ENCODE data around the gene RASA3. TPM values are rescaled to one million over a fixed set of nuclear protein-coding genes. Genes with fewer than 3 reads are reported as not detected.
"Not testable (repeated sequence)": the region's sequence is repeated elsewhere in the genome, so short reads cannot be mapped to it uniquely, and the experiment has no call there.

Gene RASA3
- total RNA-seq, 2 donors from 2014 or later, result 8.6 to 12.5 TPM

DNA sequence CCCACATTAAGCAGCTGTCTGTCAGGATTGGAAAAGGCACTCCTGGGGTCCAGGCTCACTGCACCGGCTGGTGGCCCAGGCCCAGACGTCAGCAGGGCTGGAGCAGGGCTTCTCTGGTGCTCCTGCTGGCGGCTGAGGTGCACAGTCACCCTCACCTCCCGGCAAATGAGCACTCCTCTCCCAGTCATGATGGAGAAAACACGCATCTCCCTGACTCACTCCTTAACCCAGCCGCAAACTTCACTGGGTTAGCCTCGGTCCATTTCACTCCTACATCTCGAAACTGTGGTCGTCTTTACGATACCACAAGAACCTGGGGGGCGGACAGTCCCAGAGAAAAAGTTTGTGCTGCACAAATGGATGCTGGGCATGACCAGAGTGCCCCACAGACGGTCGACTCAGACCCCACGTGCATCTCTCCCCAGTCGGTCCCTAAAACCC, 3.3 kb upstream of the RASA3 start:
- no peaks in the 10 kb centered on the region for H3K36me3 ChIP-seq
- no peaks in the 10 kb centered on the region for H3K9me3 ChIP-seq
- no peak for TF ChIP-seq POLR2AphosphoS5 (IDR thresholded peaks at IDR 0.05)
- no peak for TF ChIP-seq POLR2A (IDR thresholded peaks at IDR 0.05)
- TF ChIP-seq, protein P1, sequence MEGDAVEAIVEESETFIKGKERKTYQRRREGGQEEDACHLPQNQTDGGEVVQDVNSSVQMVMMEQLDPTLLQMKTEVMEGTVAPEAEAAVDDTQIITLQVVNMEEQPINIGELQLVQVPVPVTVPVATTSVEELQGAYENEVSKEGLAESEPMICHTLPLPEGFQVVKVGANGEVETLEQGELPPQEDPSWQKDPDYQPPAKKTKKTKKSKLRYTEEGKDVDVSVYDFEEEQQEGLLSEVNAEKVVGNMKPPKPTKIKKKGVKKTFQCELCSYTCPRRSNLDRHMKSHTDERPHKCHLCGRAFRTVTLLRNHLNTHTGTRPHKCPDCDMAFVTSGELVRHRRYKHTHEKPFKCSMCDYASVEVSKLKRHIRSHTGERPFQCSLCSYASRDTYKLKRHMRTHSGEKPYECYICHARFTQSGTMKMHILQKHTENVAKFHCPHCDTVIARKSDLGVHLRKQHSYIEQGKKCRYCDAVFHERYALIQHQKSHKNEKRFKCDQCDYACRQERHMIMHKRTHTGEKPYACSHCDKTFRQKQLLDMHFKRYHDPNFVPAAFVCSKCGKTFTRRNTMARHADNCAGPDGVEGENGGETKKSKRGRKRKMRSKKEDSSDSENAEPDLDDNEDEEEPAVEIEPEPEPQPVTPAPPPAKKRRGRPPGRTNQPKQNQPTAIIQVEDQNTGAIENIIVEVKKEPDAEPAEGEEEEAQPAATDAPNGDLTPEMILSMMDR (IDR thresholded peaks at IDR 0.05), result no peak
- no peak overlapping the region for H3K27ac ChIP-seq
- DNase-seq (ENCODE audit: low spot score), result no peak
- no peak overlapping the region for H3K4me3 ChIP-seq
- intact Hi-C loops (cut with DNase I), result loop anchor here (2.0 to 10.0 kb wide), 2 partner anchors 69 to 161 kb away; partner anchors contain the start of gene C13orf46
- WGBS, result 85% methylated on average over 15 of the region's 15 CpGs
- H3K4me1 ChIP-seq (replicated peaks), result no peaks in the 10 kb centered on the region
- H3K27me3 ChIP-seq (replicated peaks; ENCODE audit: insufficient read depth), result no peaks in the 10 kb centered on the region

DNA sequence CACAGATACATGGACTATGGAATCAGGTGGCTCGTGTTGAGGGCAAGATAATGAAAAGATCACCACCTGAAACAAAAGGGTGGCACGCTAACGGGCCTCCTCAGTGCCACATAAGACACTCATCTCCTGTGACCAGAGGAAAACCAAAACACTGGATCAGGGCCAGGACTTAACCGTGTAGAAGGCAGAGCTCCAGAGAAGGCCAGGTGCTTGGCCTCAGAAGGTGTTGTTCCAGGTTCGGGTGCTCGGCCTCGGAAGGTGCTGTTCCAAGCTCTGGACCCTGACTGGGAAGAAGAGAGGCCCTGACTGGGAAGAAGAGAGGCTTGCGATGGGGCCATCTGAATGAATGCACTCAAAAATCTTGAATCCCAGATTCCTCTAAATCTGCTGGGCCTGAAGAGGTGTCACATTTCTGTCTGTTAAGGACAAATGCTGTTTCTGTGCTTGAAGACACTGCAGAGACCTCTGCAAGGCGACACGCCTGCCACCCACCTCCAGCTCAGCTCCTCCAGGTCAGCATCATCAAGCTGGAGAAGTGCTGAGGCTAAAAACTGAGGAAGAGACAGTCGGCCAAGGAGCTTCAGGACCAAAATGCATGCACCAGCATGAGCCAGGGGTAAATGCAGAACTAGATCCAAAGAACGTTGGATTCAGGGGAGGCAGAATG, 2.7 kb upstream of the RASA3 start:
- DNase-seq (ENCODE audit: low spot score), result no peak
- peaks cover 4% of the 10 kb centered on the region for H3K4me1 ChIP-seq (replicated peaks)
- no peaks in the 10 kb centered on the region for H3K36me3 ChIP-seq
- H3K4me3 ChIP-seq, result no peak overlapping the region
- no peaks in the 10 kb centered on the region for H3K27me3 ChIP-seq (replicated peaks; ENCODE audit: insufficient read depth)
- intact Hi-C loops (cut with DNase I), result loop anchor here (2.0 to 10.0 kb wide), 2 partner anchors 68 to 160 kb away; partner anchors contain the start of gene C13orf46
- H3K9me3 ChIP-seq, result no peaks in the 10 kb centered on the region
- WGBS, result 79% methylated on average over 12 of the region's 12 CpGs
- no peak overlapping the region for H3K27ac ChIP-seq
- TF ChIP-seq, protein P1 (IDR thresholded peaks at IDR 0.05), result no peak
- TF ChIP-seq POLR2AphosphoS5 (IDR thresholded peaks at IDR 0.05), result no peak
- TF ChIP-seq POLR2A (IDR thresholded peaks at IDR 0.05), result no peak

DNA sequence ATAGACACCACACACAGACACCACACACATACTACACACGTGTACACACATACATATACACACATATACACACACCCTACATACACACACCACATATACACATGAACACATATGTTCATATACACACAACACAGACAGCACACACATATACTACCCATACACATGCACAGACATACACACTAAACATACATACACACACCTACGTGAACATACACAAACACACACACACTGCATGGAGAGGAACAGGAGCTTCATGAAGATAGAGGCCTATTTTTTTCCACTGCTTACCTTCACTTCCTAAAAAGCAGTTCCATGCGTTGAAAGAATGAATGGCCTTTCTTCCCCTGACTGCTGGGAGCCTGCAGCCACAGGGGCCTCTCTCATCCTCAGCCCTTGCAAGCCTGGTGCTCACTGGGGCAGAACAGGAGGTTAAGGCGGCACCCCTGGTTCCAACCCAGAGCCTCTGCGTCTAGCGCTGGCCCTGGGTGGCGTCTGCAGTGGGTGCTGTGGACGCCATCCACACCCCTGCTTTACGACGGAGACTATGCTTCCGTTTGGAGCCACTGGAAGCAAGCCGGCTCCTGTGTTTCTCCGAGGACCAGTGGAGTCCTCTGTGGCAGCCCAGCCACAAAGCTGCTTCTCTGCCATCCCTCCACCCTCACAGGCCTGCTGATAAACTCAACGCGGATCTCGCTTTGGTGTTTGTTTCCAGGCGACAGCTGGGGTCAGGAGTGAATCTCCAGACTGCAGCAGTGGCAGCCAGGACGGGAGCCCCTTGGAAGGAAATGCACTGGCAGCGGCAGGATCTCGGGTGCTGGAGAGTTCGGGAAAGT, 1.9 kb upstream of the RASA3 start:
- 54% methylated on average over 20 of the region's 21 CpGs for WGBS
- intact Hi-C loops (cut with DNase I), result loop anchor here (2.0 to 10.0 kb wide), 2 partner anchors 68 to 160 kb away; partner anchors contain the start of gene C13orf46
- no peak overlapping the region for H3K27ac ChIP-seq
- no peaks in the 10 kb centered on the region for H3K27me3 ChIP-seq (replicated peaks; ENCODE audit: insufficient read depth)
- no peak for DNase-seq (ENCODE audit: low spot score)
- H3K9me3 ChIP-seq, result no peaks in the 10 kb centered on the region
- H3K4me1 ChIP-seq (replicated peaks), result peaks cover 5% of the 10 kb centered on the region
- TF ChIP-seq, protein P1 (IDR thresholded peaks at IDR 0.05), result no peak
- TF ChIP-seq POLR2A (IDR thresholded peaks at IDR 0.05) (no peak), POLR2AphosphoS5 (IDR thresholded peaks at IDR 0.05) (no peak)
- no peak overlapping the region for H3K4me3 ChIP-seq
- no peaks in the 10 kb centered on the region for H3K36me3 ChIP-seq

DNA sequence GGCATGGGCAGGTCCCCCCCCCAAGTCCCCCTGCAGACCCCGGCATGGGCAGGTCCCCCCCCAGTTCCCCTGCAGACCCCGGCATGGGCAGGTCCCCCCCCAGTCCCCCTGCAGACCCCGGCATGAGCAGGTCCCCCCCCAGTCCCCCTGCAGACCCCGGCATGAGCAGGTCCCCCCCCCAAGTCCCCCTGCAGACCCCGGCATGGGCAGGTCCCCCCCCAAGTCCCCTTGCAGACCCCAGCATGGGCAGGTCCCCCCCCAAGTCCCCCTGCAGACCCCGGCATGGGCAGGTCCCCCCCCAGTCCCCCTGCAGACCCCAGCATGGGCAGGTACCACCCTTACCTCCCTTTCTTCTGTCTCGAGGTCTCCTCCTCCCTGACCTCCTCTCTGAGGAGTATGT, 1.1 kb upstream of the RASA3 start:
- not testable (repeated sequence) for DNase-seq (ENCODE audit: low spot score); H3K36me3 ChIP-seq; H3K4me1 ChIP-seq (replicated peaks); H3K27me3 ChIP-seq (replicated peaks; ENCODE audit: insufficient read depth); H3K9me3 ChIP-seq; H3K27ac ChIP-seq; H3K4me3 ChIP-seq
- WGBS, result 65% methylated on average over 2 of the region's 7 CpGs
- intact Hi-C loops (cut with DNase I), result loop anchor here (10.0 kb wide), 1 partner anchor 159 kb away; the partner anchor contains the start of gene C13orf46

DNA sequence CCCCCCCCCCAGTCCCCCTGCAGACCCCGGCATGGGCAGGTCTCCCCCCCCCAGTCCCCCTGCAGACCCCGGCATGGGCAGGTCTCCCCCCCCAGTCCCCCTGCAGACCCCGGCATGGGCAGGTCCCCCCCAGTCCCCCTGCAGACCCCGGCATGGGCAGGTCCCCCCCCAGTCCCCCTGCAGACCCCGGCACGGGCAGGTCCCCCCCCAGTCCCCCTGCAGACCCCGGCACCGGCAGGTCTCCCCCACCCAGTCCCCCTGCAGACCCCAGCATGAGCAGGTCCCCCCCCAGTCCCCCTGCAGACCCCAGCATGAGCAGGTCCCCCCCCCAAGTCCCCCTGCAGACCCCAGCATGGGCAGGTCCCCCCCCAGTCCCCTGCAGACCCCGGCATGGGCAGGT, 703 bp upstream of the RASA3 start:
- intact Hi-C loops (cut with DNase I), result loop anchor here (10.0 kb wide), 1 partner anchor 158 kb away; the partner anchor contains the start of gene C13orf46
- DNase-seq (ENCODE audit: low spot score); H3K9me3 ChIP-seq; H3K4me3 ChIP-seq; H3K27ac ChIP-seq; H3K4me1 ChIP-seq (replicated peaks); H3K27me3 ChIP-seq (replicated peaks; ENCODE audit: insufficient read depth); H3K36me3 ChIP-seq: not testable (repeated sequence)
- no CpG with 5 or more reads among the region's 9 CpGs for WGBS
